Stimulated activated effector memory CD8-positive, alpha-beta T cell treated with anti-CD3 and anti-CD28 coated beads, Interleukin-12 subunit alpha, Interleukin-12 subunit beta, amount 100 ng/mL, for 72 hours (primary cell): ENCODE data around the gene GNG8.

Experiments used
- ATAC-seq: fragments of 150-1000 bp; cut with Tn5 transposase; 2 replicates; pipeline ENCODE4 v1.10.0; 2021
- DNase-seq, 2 donors: peaks; one replicate each; pipeline ENCODE4 v3.0.0; 2021 to 2022; ENCODE audit warnings: low spot score in 2 of 2
- H3K27ac Mint-ChIP-seq: one replicate; pipeline ENCODE4 v1.8.0; 2022; ENCODE audit warnings: mild to moderate bottlenecking, mixed read lengths
- H3K36me3 Mint-ChIP-seq: one replicate; pipeline ENCODE4 v1.8.0; 2022; ENCODE audit warnings: mild to moderate bottlenecking, mixed read lengths
- H3K4me1 Mint-ChIP-seq: one replicate; pipeline ENCODE4 v1.8.0; 2022; ENCODE audit warnings: mixed read lengths
- H3K4me3 Mint-ChIP-seq: one replicate; pipeline ENCODE4 v1.8.0; 2022; ENCODE audit warnings: mild to moderate bottlenecking, mixed read lengths
- H3K9me3 Mint-ChIP-seq: one replicate; pipeline ENCODE4 v1.8.0; 2022; ENCODE audit warnings: mixed read lengths

The GNG8 gene

GRCh38 chr19:46603752-46604231 is 32.2 kb downstream of the GNG8 start:
- Mint-ChIP-seq H3K4me1 (peaks cover 56% of the 10 kb centered on the region), H3K4me3 (peak overlapping the region; percentile 91), H3K27ac (peak overlapping the region; percentile 100), H3K9me3 (peaks cover under 1% of the 10 kb centered on the region), H3K36me3 (peaks cover 69% of the 10 kb centered on the region)
- ATAC-seq (no peak), DNase-seq (no peak)

GRCh38 chr19:46603195-46603637 is 32.8 kb downstream of the GNG8 start:
- ATAC-seq = no peak
- Mint-ChIP-seq H3K9me3 (peaks cover 6% of the 10 kb centered on the region), H3K36me3 (peaks cover 64% of the 10 kb centered on the region), H3K4me3 (peak overlapping the region; percentile 91), H3K4me1 (peaks cover 55% of the 10 kb centered on the region), H3K27ac (peak overlapping the region; percentile 100)
- DNase-seq = no peak

GRCh38 chr19:46602392-46603194 is 33.4 kb downstream of the GNG8 start:
- peaks cover 57% of the 10 kb centered on the region for H3K36me3 Mint-ChIP-seq
- ATAC-seq (peak; percentile 45), DNase-seq (peak in 1 of 2 donors; percentile 71)
- peak overlapping the region; percentile 100 for H3K27ac Mint-ChIP-seq
- H3K9me3 Mint-ChIP-seq = peaks cover 7% of the 10 kb centered on the region
- peak overlapping the region; percentile 91 for H3K4me3 Mint-ChIP-seq
- peaks cover 48% of the 10 kb centered on the region for H3K4me1 Mint-ChIP-seq

- Mint-ChIP-seq H3K9me3 (peaks cover 7% of the 10 kb centered on the region), H3K27ac (peak within 1 kb of the TSS; percentile 100), H3K36me3 (peaks cover 47% of the 10 kb centered on the region), H3K4me1 (peaks cover 45% of the 10 kb centered on the region), H3K4me3 (peak within 1 kb of the TSS; percentile 91)
- no peak for ATAC-seq
- no peak for DNase-seq
These were observed 34.4 kb downstream of the GNG8 start, which contains the start of gene CALM3 for GRCh38 chr19:46601318-46602224. TSS of gene CALM3 (plus strand) at chr19:46601330. CDS start at chr19:46601435, 105 bp downstream.

GRCh38 chr19:46600384-46601317 is 35.4 kb downstream of the GNG8 start:
- Mint-ChIP-seq H3K9me3 (peaks cover 7% of the 10 kb centered on the region), H3K4me1 (peaks cover 45% of the 10 kb centered on the region), H3K27ac (peak overlapping the region; percentile 100), H3K4me3 (peak overlapping the region; percentile 91), H3K36me3 (peaks cover 38% of the 10 kb centered on the region)
- DNase-seq (peak; percentile 99 to 100), ATAC-seq (peak; percentile 93)

- DNase-seq (no peak), ATAC-seq (no peak)
- Mint-ChIP-seq H3K36me3 (peaks cover 30% of the 10 kb centered on the region), H3K4me1 (peaks cover 41% of the 10 kb centered on the region), H3K4me3 (peak overlapping the region; percentile 91), H3K27ac (peak overlapping the region; percentile 100), H3K9me3 (peaks cover 7% of the 10 kb centered on the region)
These were observed 36.2 kb downstream of the GNG8 start for GRCh38 chr19:46599716-46600373.

- Mint-ChIP-seq H3K4me3 (no peak overlapping the region), H3K27ac (no peak overlapping the region), H3K4me1 (peaks cover 27% of the 10 kb centered on the region), H3K36me3 (peaks cover 28% of the 10 kb centered on the region), H3K9me3 (peaks cover 7% of the 10 kb centered on the region)
- DNase-seq (no peak), ATAC-seq (no peak)
These were observed 37.6 kb downstream of the GNG8 start for GRCh38 chr19:46598372-46598917.

- DNase-seq = no peak
- peaks cover 10% of the 10 kb centered on the region for H3K4me1 Mint-ChIP-seq
- peaks cover 6% of the 10 kb centered on the region for H3K36me3 Mint-ChIP-seq
- no peak overlapping the region for H3K27ac Mint-ChIP-seq
- ATAC-seq = no peak
- peaks cover 7% of the 10 kb centered on the region for H3K9me3 Mint-ChIP-seq
- H3K4me3 Mint-ChIP-seq = no peak overlapping the region
These were observed 40.0 kb downstream of the GNG8 start for GRCh38 chr19:46596008-46596407.

- no peak for DNase-seq
- H3K4me3 Mint-ChIP-seq = no peak overlapping the region
- ATAC-seq = no peak
- no peaks in the 10 kb centered on the region for H3K36me3 Mint-ChIP-seq
- no peak overlapping the region for H3K27ac Mint-ChIP-seq
- no peaks in the 10 kb centered on the region for H3K9me3 Mint-ChIP-seq
- H3K4me1 Mint-ChIP-seq = no peaks in the 10 kb centered on the region
These were observed 44.1 kb downstream of the GNG8 start for GRCh38 chr19:46591870-46592269.

GRCh38 chr19:46591254-46591653 is 44.7 kb downstream of the GNG8 start:
- Mint-ChIP-seq H3K36me3 (no peaks in the 10 kb centered on the region), H3K9me3 (no peaks in the 10 kb centered on the region), H3K27ac (no peak overlapping the region), H3K4me3 (no peak overlapping the region), H3K4me1 (no peaks in the 10 kb centered on the region)
- DNase-seq (no peak), ATAC-seq (no peak)

- ATAC-seq = no peak
- Mint-ChIP-seq H3K4me3 (no peak overlapping the region), H3K4me1 (no peaks in the 10 kb centered on the region), H3K27ac (no peak overlapping the region), H3K36me3 (no peaks in the 10 kb centered on the region), H3K9me3 (no peaks in the 10 kb centered on the region)
- no peak for DNase-seq
These were observed 48.1 kb downstream of the GNG8 start for GRCh38 chr19:46587861-46588260.

- H3K9me3 Mint-ChIP-seq = no peaks in the 10 kb centered on the region
- no peak overlapping the region for H3K4me3 Mint-ChIP-seq
- H3K27ac Mint-ChIP-seq = no peak overlapping the region
- H3K36me3 Mint-ChIP-seq = no peaks in the 10 kb centered on the region
- no peak for ATAC-seq
- H3K4me1 Mint-ChIP-seq = no peaks in the 10 kb centered on the region
- no peak for DNase-seq
These were observed 49.7 kb downstream of the GNG8 start for GRCh38 chr19:46586294-46586693.

GRCh38 chr19:46585539-46585938 is 50.5 kb downstream of the GNG8 start:
- Mint-ChIP-seq H3K9me3 (no peaks in the 10 kb centered on the region), H3K27ac (no peak overlapping the region)
- no peak for DNase-seq

More at GRCh38 chr19:46585539-46585938, 50.5 kb downstream of the GNG8 start:
- ATAC-seq = no peak
- no peaks in the 10 kb centered on the region for H3K36me3 Mint-ChIP-seq
- no peaks in the 10 kb centered on the region for H3K4me1 Mint-ChIP-seq
- no peak overlapping the region for H3K4me3 Mint-ChIP-seq
